ENCODE data around the gene GGT5. TPM values are rescaled to one million over a fixed set of nuclear protein-coding genes. Genes with fewer than 3 reads are reported as not detected.
A peak's percentile ranks its signal among the peaks of the same experiment; 100 is the strongest.

GGT5 gene
- total and polyA plus RNA-seq, 2 experiments from 2014 or later, result 9.8 to 47.4 TPM

DNA sequence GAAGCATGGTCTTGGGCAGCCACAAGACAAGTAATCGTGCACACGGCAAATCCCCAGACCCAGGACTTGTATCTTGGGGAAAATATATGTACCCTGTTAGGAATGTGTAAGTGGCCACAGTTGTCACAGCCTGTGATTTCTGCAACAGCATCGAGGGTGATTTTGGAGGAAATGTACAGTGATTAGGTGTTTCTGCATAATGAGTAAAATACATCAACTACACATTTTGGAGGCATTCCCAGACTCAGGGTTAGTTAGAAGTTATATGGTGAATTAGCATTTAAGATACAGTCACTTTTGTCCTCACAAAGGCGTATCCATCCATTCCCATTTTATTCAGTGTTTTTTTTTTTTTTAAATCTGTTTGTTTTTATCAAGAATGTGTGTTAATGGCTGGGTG, 35.2 kb downstream of the GGT5 start:
- Histone ChIP-seq H3K4me2 (no peak overlapping the region), H3K4me1 (ENCODE audit: insufficient read depth) (peaks cover 5% of the 10 kb centered on the region), H2AFZ (no peak overlapping the region), H3K9me3 (ENCODE audit: low read depth) (no peaks in the 10 kb centered on the region), H4K20me1 (ENCODE audit: insufficient read depth, poor library complexity, severe bottlenecking) (no peaks in the 10 kb centered on the region), H3K27ac (no peak overlapping the region), H3K36me3 (replicated peaks; ENCODE audit: insufficient read depth, low read depth) (no peaks in the 10 kb centered on the region), H3K4me3 (no peak overlapping the region), H3K9me2 (replicated peaks; ENCODE audit: insufficient read depth) (no peaks in the 10 kb centered on the region), H3K27me3 (no peaks in the 10 kb centered on the region), H3K79me2 (no peaks in the 10 kb centered on the region)
- 87% methylated on average over 4 of the region's 4 CpGs for WGBS (ENCODE audit: low lambda C conversion rate, missing lambda C conversion rate)
- TF ChIP-seq, protein P1, sequence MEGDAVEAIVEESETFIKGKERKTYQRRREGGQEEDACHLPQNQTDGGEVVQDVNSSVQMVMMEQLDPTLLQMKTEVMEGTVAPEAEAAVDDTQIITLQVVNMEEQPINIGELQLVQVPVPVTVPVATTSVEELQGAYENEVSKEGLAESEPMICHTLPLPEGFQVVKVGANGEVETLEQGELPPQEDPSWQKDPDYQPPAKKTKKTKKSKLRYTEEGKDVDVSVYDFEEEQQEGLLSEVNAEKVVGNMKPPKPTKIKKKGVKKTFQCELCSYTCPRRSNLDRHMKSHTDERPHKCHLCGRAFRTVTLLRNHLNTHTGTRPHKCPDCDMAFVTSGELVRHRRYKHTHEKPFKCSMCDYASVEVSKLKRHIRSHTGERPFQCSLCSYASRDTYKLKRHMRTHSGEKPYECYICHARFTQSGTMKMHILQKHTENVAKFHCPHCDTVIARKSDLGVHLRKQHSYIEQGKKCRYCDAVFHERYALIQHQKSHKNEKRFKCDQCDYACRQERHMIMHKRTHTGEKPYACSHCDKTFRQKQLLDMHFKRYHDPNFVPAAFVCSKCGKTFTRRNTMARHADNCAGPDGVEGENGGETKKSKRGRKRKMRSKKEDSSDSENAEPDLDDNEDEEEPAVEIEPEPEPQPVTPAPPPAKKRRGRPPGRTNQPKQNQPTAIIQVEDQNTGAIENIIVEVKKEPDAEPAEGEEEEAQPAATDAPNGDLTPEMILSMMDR (IDR thresholded peaks at IDR 0.05; ENCODE audit: poor library complexity), result no peak
- TF ChIP-seq EZH2 (IDR thresholded peaks at IDR 0.05; ENCODE audit: borderline replicate concordance) (no peak), EZH2phosphoT487 (IDR thresholded peaks at IDR 0.05; ENCODE audit: low read depth, severe bottlenecking, unreplicated experiment) (no peak)
- no peak for DNase-seq (ENCODE audit: low spot score)

DNA sequence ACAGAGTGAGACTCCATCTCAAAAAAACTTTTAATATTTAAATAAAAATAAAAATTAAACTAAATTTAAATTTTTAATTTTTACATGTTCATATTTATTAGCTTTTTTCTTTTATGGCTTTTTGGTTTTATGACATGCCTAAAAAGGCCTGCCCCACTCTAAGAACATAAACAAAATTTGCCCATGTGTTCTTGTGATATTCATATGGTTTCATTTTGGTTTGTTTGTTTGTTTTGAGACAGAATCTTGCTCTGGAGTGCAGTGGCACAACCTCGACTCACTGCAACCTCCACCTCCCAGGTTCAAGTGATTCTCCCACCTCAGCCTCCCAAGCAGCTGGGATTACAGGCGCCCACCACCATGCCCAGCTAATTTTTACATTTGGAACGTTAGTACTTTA, 35.9 kb downstream of the GGT5 start:
- Histone ChIP-seq H3K9me2 (replicated peaks; ENCODE audit: insufficient read depth) (no peaks in the 10 kb centered on the region), H3K27me3 (no peaks in the 10 kb centered on the region), H3K4me3 (no peak overlapping the region), H3K79me2 (no peaks in the 10 kb centered on the region), H4K20me1 (ENCODE audit: insufficient read depth, poor library complexity, severe bottlenecking) (no peaks in the 10 kb centered on the region), H3K4me1 (ENCODE audit: insufficient read depth) (peaks cover 5% of the 10 kb centered on the region), H3K27ac (no peak overlapping the region), H3K4me2 (no peak overlapping the region), H3K36me3 (replicated peaks; ENCODE audit: insufficient read depth, low read depth) (no peaks in the 10 kb centered on the region), H2AFZ (no peak overlapping the region), H3K9me3 (ENCODE audit: low read depth) (no peaks in the 10 kb centered on the region)
- DNase-seq (ENCODE audit: low spot score), result no peak
- 82% methylated on average over 3 of the region's 3 CpGs for WGBS (ENCODE audit: low lambda C conversion rate, missing lambda C conversion rate)
- TF ChIP-seq EZH2 (IDR thresholded peaks at IDR 0.05; ENCODE audit: borderline replicate concordance) (no peak), EZH2phosphoT487 (IDR thresholded peaks at IDR 0.05; ENCODE audit: low read depth, severe bottlenecking, unreplicated experiment) (no peak)
- TF ChIP-seq, protein P1 (IDR thresholded peaks at IDR 0.05; ENCODE audit: poor library complexity), result no peak

DNA sequence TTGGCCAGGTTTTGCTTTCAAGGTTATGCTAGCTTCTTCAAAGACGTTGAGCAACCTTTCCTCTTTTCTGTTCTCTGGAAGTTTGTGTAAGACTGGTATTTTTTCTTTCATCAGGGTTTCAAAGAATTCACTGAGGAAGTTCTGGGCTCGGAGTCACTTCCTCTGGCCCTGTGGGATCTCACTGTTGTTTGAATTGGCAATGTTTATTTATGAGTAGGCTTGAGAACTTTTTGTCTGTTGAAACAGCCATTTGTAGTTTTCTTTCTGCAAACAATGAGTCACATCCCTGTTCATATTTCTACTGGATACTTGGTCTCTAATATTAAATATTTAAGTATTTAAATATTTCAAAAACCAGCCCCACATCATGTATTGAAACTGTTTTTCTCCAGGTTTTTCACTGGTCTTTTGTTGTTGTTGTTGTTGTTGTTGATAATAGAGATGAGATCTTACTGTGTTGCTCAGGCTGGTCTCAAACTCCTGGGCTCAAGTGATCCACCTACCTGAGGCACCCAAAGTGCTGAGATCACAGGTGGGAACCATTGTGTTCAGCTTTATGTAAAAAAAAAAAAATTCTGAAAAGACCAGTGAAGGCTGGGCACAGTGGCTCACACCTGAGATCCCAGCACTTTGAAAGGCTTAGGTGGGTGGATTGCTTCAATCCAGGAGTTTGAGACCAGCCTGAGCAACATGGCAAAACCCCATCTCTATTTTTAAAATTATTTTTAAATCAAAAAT, 36.7 kb downstream of the GGT5 start:
- DNase-seq (ENCODE audit: low spot score), result peak; percentile 63
- 7% methylated on average over 2 of the region's 2 CpGs for WGBS (ENCODE audit: low lambda C conversion rate, missing lambda C conversion rate)
- H3K9me3 ChIP-seq (ENCODE audit: low read depth), result no peaks in the 10 kb centered on the region
- H3K27me3 ChIP-seq, result no peaks in the 10 kb centered on the region
- TF ChIP-seq, protein P1 (IDR thresholded peaks at IDR 0.05; ENCODE audit: poor library complexity), result no peak
- TF ChIP-seq EZH2 (IDR thresholded peaks at IDR 0.05; ENCODE audit: borderline replicate concordance), result no peak
- TF ChIP-seq EZH2phosphoT487 (IDR thresholded peaks at IDR 0.05; ENCODE audit: low read depth, severe bottlenecking, unreplicated experiment), result no peak
- H3K4me1 ChIP-seq (ENCODE audit: insufficient read depth), result peaks cover 5% of the 10 kb centered on the region
- no peaks in the 10 kb centered on the region for H4K20me1 ChIP-seq (ENCODE audit: insufficient read depth, poor library complexity, severe bottlenecking)
- no peak overlapping the region for H2AFZ ChIP-seq
- no peak overlapping the region for H3K4me3 ChIP-seq
- H3K36me3 ChIP-seq (replicated peaks; ENCODE audit: insufficient read depth, low read depth), result no peaks in the 10 kb centered on the region
- peak overlapping the region; percentile 6 for H3K4me2 ChIP-seq
- no peaks in the 10 kb centered on the region for H3K9me2 ChIP-seq (replicated peaks; ENCODE audit: insufficient read depth)
- no peaks in the 10 kb centered on the region for H3K79me2 ChIP-seq
- peak overlapping the region; percentile 73 for H3K27ac ChIP-seq

Measured in hepatocyte (in vitro differentiated cells).